HG03378 (cell line): ENCODE data around the gene RPGRIP1L.
"Not testable (repeated sequence)": the region's sequence is repeated elsewhere in the genome, so short reads cannot be mapped to it uniquely, and the experiment has no call there.

Source experiments
- ATAC-seq: cut with Tn5 transposase; IDR thresholded peaks from one replicate; pipeline ENCODE4 v1.9.1; 2021; ENCODE audit warnings: mild to moderate bottlenecking, moderate library complexity; ENCODE audit not compliant: unreplicated experiment

The RPGRIP1L gene

GRCh38 chr16:53713403-53714204 lies 9.9 kb upstream of the RPGRIP1L start:
- ATAC-seq = no peak

DNA sequence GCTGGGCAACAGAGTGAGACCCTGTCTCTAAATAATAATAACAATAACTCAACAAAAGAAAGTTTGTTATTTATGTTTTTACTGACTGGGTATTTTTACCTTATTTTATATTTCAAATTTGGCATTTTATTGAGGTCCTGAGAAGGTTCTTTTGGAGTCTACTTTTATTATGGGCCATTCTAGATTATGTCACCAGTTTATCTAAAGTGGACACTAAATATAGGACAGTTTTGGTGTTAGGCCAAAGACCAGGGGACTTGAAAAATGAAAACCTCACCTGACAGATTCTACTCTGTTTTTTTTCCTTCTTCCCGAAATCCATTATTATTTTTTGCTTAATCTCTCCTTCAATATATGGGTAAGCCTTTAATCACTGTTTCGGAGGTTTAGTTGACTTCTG lies 8.4 kb upstream of the RPGRIP1L start:
- no peak for ATAC-seq

DNA sequence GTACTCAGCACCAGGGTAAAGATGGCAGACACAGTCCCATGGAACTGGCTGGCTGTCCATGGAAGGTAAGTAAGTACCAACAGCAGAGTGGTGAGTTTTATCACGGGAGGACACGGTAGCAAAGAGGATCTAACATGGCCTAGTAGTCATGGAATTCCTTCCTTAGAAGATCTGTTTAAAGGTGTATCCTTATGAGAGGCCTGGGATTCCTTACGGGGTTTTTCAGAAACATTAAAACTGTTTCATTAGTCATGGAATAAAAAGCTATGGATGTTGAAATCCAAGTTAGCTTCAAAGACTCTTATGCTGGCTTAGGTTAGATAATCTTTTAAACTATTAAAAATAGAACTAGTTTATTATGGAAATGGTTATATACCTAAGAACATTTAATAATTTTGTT lies 7.7 kb upstream of the RPGRIP1L start:
- ATAC-seq = no peak

DNA sequence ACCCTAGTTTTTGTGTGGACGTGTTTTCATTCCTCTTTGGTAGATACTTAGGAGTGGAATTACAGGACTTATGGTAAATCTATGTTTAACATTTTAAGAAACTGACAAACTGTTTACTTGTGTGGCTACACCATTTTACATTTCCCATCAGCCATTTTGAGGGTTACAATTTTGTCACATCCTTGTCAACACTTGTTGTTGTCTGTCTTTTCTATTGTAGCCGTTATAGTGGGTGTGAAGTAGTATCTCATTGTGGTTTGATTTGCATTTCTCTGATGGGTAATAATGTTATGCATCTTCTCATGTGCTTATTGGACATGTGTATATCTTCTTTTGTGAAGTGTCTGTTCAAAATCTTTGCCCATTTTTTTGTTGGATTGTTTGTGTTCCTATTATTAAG lies 4.8 kb upstream of the RPGRIP1L start:
- ATAC-seq = no peak

DNA sequence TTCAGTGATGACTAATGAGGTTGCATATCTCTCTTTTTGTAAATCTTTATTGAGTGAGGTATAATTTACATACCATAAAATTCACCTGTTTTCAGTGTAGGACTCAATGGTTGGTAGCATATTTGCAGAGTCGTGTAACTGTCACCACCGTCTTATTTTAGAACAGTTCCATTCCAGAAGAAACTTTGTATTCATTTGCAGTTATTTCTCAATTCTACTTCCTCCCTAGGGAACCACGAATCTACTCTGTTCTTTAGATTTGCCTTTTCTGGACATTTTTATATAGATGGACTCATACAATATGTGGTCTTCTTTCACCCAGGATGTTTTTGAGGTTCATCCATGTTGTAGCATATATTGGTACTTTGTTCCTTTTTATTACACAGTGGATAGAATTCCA lies 4.0 kb upstream of the RPGRIP1L start:
- ATAC-seq = no peak

- no peak for ATAC-seq
Measured at GRCh38 chr16:53704445-53704813, 770 bp upstream of the RPGRIP1L start.

DNA sequence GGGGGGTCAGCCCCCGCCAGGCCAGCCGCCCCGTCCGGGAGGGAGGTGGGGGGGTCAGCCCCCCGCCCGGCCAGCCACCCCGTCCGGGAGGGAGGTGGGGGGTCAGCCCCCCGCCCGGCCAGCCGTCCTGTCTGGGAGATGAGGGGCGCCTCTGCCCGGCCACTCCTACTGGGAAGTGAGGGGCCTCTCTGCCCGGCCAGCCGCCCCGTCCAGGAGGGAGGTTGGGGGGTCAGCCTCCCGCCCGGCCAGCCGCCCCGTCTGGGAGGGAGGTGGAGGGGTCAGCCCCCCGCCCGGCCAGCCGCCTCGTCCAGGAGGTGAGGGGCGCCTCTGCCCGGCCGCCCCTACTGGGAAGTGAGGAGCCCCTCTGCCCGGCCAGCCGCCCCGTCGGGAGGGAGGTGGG lies 5.4 kb downstream of the RPGRIP1L start:
- not testable (repeated sequence) for ATAC-seq

DNA sequence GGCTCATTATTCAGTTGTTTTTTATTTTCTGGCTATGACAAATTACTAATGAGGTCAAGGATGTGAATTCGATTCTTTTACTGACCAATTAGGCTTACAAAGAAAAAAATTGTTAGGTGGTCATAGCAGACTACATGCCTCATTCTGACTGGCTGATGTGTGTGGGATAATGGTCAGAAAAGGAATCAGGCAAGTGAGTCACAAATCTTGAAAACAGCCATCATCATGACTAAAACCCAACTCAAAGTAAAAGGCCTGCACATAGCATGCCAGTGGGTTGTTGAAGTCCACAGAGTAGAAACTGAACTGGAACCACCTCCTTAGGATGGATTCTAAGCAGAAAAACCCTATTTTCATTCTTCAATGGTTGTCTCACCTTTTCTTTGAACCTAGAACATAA lies 8.6 kb downstream of the RPGRIP1L start:
- ATAC-seq = no peak

DNA sequence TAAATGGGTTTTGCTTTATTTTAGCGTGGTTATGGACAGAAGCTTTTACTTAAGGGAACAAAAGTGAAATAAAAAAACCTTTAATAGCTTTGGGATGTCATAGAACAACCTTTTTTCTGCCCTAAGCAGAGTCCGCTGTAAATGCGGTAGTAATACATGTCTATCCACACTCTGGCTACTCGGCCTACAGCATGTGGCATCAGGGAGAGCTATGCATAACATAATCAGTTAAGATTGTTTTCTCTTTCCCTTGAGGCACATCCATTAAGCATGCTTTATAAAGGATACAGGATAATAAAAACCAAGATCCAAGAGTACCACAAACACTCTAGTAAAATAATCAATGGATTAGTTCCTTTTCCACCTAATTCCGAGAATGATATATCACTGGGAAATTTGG lies 10.3 kb downstream of the RPGRIP1L start:
- no peak for ATAC-seq

GRCh38 chr16:53692146-53692545 lies 11.5 kb downstream of the RPGRIP1L start:
- no peak for ATAC-seq

DNA sequence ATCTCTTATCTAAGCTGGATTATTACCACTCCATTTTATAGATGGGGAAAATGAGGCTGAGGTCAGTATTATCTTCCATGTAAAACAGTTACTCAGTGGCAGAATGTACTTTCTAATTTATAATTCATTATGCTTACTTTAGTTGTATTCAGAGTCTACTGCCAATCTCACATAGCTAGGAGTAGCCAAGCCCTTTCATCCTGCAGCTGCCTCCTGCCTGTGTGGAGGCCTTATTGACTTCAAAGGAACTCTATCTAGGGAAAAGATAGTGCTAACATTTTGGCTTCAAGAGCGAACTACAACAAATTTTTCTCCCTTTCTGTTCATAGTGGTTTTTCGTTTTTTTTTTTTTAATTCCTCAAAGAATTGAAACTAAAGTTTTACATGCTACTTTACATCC lies 12.9 kb downstream of the RPGRIP1L start:
- ATAC-seq = no peak

DNA sequence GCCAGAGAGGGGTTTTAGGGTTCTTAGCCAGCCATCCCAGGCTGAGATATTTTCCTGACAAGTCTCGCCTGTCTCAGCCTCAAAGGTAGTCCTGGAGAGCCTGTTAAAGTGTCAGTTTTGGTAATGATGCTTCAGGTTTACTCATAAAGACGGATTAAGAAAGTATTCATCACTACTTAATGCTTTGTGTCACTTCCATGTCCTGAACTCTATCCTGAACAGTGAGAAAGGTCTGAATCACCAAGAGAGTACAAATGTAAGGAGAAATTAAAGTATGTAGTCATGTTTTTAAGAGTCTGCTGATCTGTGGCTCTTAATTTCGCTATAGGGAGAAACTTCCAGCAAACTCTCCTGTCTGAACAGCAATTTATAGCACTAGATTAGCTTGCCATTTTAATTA lies 14.0 kb downstream of the RPGRIP1L start:
- no peak for ATAC-seq

DNA sequence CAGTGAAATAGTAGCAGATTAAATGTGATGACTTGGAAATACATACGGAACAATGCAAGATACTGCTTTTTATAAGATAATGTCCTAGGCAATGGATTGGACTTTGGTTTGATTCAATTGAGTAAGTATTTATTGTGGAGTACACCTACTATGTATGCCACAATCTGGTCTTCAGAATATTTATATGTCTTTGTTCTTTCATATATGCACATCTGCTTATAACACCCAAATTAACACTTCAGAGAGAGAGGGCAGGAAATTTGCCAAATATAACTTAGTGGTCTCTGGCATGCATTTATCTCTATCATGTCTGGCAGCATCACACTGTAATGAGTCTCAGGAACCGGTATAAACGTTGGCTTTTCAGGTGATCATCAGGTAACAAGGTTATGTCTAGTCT lies 16.9 kb downstream of the RPGRIP1L start:
- no peak for ATAC-seq

DNA sequence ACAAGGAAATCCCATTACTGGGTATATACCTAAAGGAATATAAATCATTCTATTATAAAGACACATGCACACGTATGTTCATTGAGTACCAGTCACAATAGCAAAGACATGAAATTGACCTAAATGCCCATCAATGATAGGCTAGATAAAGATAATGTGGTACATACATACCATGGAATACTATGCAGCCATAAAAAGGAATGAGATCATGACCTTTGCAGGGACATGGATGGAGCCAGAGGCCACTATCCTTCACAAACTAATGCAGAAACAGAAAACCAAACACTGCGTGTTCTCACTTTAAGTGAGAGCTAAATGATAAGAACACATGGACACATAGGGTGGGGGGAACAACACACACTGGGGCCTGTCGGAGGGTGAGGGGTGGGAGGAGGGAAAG lies 18.3 kb downstream of the RPGRIP1L start:
- not testable (repeated sequence) for ATAC-seq

- no peak for ATAC-seq
Measured at GRCh38 chr16:53681354-53681753, 22.3 kb downstream of the RPGRIP1L start.

DNA sequence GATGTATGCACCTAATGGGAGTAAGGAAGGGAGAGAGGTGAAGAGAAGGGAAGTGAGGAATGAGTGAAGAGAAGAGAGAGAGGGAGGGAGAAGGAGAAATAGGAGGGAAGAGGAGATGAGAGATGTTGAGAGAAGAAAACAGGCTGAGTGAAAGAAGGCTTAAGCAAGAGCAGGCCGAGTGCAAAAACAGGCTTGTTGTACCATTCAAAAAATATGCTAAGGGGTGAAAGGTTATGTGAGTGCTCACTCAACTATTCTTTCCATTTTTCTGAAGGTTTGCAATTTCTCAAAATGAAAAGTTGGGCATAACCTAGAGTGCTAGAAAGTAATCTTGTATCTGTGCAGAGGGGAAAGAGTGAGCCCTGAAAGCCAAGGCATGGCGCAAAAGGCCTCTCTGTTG lies 22.9 kb downstream of the RPGRIP1L start:
- ATAC-seq = no peak

GRCh38 chr16:53678756-53679343 lies 24.8 kb downstream of the RPGRIP1L start:
- ATAC-seq = no peak

DNA sequence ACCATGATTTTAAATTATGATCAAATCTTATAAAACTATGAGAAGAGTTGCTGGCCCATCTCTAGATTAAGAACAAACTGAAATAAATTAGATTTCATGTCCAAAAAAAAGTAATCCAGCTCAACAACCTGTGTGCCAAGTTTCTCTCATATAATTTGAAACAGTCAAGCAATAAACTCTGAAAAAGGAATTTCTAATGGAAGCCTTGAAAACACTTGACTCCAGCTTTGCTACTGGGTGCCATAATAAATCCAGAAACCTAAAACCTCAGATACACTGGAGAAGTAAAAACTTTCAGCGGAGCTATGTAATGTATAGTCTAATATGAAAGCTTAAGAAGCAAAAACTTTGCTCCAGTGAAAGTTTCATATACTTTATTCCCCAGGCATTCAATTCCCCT lies 25.5 kb downstream of the RPGRIP1L start:
- ATAC-seq = no peak

DNA sequence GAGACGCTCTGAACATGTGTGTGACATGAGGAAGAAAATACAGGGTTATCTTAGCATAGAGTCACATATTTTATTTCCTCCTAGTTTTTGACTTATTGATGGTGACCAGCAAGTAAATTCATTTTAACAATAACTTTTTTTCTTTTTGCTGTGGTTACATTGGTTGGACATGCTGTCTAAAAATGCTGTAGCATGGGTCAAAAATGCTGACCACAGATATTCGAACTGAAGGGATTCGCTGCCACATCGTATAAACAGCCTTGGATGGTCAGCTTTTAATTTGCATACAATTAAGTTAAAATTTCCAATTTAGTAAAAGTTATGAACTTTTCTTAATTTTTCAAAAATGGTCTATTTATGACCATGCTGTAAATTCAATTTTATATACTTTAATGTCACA lies 30.5 kb downstream of the RPGRIP1L start:
- ATAC-seq = no peak

GRCh38 chr16:53672461-53672860 lies 31.2 kb downstream of the RPGRIP1L start:
- ATAC-seq = no peak

- ATAC-seq = no peak
Measured at GRCh38 chr16:53668869-53669268, 34.8 kb downstream of the RPGRIP1L start.

- ATAC-seq = no peak
Measured at GRCh38 chr16:53666786-53667415, 36.8 kb downstream of the RPGRIP1L start.
